ENCODE measurements around the gene MAPT. TPM values are rescaled to one million over a fixed set of nuclear protein-coding genes. Genes with fewer than 3 reads are reported as not detected.
A peak's percentile ranks its signal among the peaks of the same experiment; 100 is the strongest.

Gene MAPT
- polyA plus RNA-seq, 3 donors: 0.04 TPM; not detected in 2

DNA sequence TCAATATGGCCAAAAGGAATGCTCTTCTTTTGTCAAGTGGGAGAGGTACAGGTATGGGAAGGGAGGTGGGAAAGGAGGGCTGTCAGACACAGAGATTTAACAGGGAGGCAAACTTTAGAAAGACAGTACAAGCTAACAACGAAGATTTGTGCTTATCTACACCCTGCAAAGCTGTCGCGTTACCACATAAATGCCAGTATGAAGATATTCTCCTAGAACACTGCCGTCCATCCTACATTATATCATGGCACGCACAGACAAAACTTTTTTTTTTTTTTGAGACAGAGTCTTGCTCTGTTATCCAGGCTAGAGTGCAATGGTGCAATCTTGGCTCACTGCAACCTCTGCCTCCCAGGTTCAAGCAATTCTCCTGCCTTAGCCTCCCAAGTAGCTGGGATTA lies 155.3 kb downstream of the MAPT start:
- Mint-ChIP-seq H3K4me1 (peaks cover under 1% of the 10 kb centered on the region), H3K27ac (peak overlapping the region in 2 of 7 donors; percentile 51 to 60), H3K9me3 (no peaks in the 10 kb centered on the region), H3K36me3 (peaks cover 69 to 81% of the 10 kb centered on the region in 2 donors), H3K27me3 (ENCODE audit: low read depth in 3 of 3) (no peaks in the 10 kb centered on the region), H3K4me3 (no peak overlapping the region)
- no peaks in the 10 kb centered on the region for H3K4me1 ChIP-seq (ENCODE audit: control insufficient read depth in 1 of 2, insufficient read depth in 2 of 2, low read length in 2 of 2)
- TF ChIP-seq, protein P1, sequence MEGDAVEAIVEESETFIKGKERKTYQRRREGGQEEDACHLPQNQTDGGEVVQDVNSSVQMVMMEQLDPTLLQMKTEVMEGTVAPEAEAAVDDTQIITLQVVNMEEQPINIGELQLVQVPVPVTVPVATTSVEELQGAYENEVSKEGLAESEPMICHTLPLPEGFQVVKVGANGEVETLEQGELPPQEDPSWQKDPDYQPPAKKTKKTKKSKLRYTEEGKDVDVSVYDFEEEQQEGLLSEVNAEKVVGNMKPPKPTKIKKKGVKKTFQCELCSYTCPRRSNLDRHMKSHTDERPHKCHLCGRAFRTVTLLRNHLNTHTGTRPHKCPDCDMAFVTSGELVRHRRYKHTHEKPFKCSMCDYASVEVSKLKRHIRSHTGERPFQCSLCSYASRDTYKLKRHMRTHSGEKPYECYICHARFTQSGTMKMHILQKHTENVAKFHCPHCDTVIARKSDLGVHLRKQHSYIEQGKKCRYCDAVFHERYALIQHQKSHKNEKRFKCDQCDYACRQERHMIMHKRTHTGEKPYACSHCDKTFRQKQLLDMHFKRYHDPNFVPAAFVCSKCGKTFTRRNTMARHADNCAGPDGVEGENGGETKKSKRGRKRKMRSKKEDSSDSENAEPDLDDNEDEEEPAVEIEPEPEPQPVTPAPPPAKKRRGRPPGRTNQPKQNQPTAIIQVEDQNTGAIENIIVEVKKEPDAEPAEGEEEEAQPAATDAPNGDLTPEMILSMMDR (IDR thresholded peaks at IDR 0.05): no peak
- H3K9me3 ChIP-seq (replicated peaks in 1 of 2; ENCODE audit: control insufficient read depth in 1 of 2, insufficient read depth in 1 of 2, low read length in 2 of 2): no peaks in the 10 kb centered on the region
- H3K9ac ChIP-seq (ENCODE audit: insufficient read depth, low read length, poor library complexity, severe bottlenecking): no peak overlapping the region
- H3K79me2 ChIP-seq (ENCODE audit: insufficient read depth, low read length): no peaks in the 10 kb centered on the region
- H3K36me3 ChIP-seq (replicated peaks in 1 of 2; ENCODE audit: control insufficient read depth in 1 of 2, insufficient read depth in 2 of 2, low read length in 2 of 2): peaks cover 70 to 88% of the 10 kb centered on the region in 2 donors
- H3K27me3 ChIP-seq (ENCODE audit: control insufficient read depth in 2 of 2, insufficient read depth in 2 of 2, low read length in 2 of 2): no peaks in the 10 kb centered on the region
- 98% methylated on average over 5 of the region's 5 CpGs for WGBS (ENCODE audit: insufficient coverage)
- no peak overlapping the region for H3K4me2 ChIP-seq (replicated peaks; ENCODE audit: extremely low read depth, low read length, poor library complexity, severe bottlenecking)
- DNase-seq: no peak
- H4K20me1 ChIP-seq (ENCODE audit: insufficient read depth, low read length): peaks cover 53% of the 10 kb centered on the region
- no peak overlapping the region for H2AFZ ChIP-seq (ENCODE audit: insufficient read depth, low read depth, low read length, poor library complexity, severe bottlenecking)
- intact Hi-C loops (cut with micrococcal nuclease): loop anchor here in 1 of 2 donors (10.0 kb wide), 1 partner anchor 145 kb away; the partner anchor contains the start of gene KANSL1
- no peak overlapping the region for H3K27ac ChIP-seq (ENCODE audit: low read depth in 1 of 2, low read length in 2 of 2)
- H3K4me3 ChIP-seq (replicated peaks in 1 of 3; ENCODE audit: low read depth in 2 of 3, low read length in 3 of 3): no peak overlapping the region

DNA sequence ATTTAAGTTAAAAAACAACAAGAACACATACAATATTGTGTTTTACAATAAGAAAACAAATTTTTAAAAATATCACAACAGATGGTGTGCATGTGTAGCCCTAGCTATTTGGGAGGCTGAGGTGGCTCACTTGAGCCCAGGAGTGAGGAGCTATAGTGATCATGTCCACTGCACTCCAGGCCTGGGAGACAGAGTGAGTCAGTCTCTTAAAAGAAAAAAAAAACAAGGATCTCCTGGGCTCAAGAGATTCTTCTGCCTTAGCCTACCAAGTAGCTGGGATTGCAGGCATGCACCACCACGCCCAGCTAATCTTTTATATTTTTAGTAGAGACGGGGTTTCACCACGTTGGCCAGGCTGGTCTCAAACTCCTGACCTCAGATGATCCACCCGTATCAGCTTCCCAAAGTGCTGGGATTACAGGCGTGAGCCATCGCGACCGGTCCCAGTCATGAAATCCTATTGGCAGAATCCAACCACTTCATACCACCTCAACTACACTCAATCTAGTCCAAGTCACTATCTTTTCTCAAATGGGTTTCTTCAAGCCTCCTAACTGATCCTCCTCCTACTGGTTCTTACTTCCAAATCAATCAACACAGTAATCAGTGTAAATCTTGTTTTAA lies 159.7 kb downstream of the MAPT start:
- 100% methylated on average over 8 of the region's 8 CpGs for WGBS (ENCODE audit: insufficient coverage)
- TF ChIP-seq, protein P1 (IDR thresholded peaks at IDR 0.05): no peak
- Histone ChIP-seq H4K20me1 (ENCODE audit: insufficient read depth, low read length) (peaks cover 55% of the 10 kb centered on the region), H3K4me2 (replicated peaks; ENCODE audit: extremely low read depth, low read length, poor library complexity, severe bottlenecking) (no peak overlapping the region), H3K27ac (ENCODE audit: low read depth in 1 of 2, low read length in 2 of 2) (no peak overlapping the region), H3K36me3 (replicated peaks in 1 of 2; ENCODE audit: control insufficient read depth in 1 of 2, insufficient read depth in 2 of 2, low read length in 2 of 2) (peaks cover 46 to 80% of the 10 kb centered on the region in 2 donors), H3K4me1 (ENCODE audit: control insufficient read depth in 1 of 2, insufficient read depth in 2 of 2, low read length in 2 of 2) (no peaks in the 10 kb centered on the region), H3K27me3 (ENCODE audit: control insufficient read depth in 2 of 2, insufficient read depth in 2 of 2, low read length in 2 of 2) (no peaks in the 10 kb centered on the region), H3K9me3 (replicated peaks in 1 of 2; ENCODE audit: control insufficient read depth in 1 of 2, insufficient read depth in 1 of 2, low read length in 2 of 2) (no peaks in the 10 kb centered on the region), H3K9ac (ENCODE audit: insufficient read depth, low read length, poor library complexity, severe bottlenecking) (no peak overlapping the region), H3K79me2 (ENCODE audit: insufficient read depth, low read length) (peaks cover 7% of the 10 kb centered on the region), H3K4me3 (replicated peaks in 1 of 3; ENCODE audit: low read depth in 2 of 3, low read length in 3 of 3) (no peak overlapping the region), H2AFZ (ENCODE audit: insufficient read depth, low read depth, low read length, poor library complexity, severe bottlenecking) (no peak overlapping the region)
- Mint-ChIP-seq H3K27me3 (ENCODE audit: low read depth in 3 of 3) (no peaks in the 10 kb centered on the region), H3K4me3 (no peak overlapping the region), H3K27ac (peak overlapping the region in 2 of 7 donors; percentile 1 to 26), H3K36me3 (peaks cover 52 to 69% of the 10 kb centered on the region in 2 donors), H3K4me1 (peaks cover 3% of the 10 kb centered on the region), H3K9me3 (no peaks in the 10 kb centered on the region)
- DNase-seq: no peak
- intact Hi-C loops (cut with micrococcal nuclease): loop anchor here in 1 of 2 donors (10.0 kb wide), 1 partner anchor 141 kb away; the partner anchor contains the start of gene KANSL1
